ENCODE data around the gene MOB3A.

MOB3A gene

GRCh38 chr19:2117215-2117960, 21.3 kb upstream of the MOB3A start:
- no peak overlapping the region for H3K27ac Mint-ChIP-seq
- H3K9me3 Mint-ChIP-seq: no peaks in the 10 kb centered on the region
- no peak overlapping the region for H3K4me3 Mint-ChIP-seq
- H3K36me3 Mint-ChIP-seq (ENCODE audit: low read depth): peaks cover 33% of the 10 kb centered on the region
- no peaks in the 10 kb centered on the region for H3K27me3 Mint-ChIP-seq (ENCODE audit: low read depth)
- H3K4me1 Mint-ChIP-seq (ENCODE audit: low read depth): no peaks in the 10 kb centered on the region

DNA sequence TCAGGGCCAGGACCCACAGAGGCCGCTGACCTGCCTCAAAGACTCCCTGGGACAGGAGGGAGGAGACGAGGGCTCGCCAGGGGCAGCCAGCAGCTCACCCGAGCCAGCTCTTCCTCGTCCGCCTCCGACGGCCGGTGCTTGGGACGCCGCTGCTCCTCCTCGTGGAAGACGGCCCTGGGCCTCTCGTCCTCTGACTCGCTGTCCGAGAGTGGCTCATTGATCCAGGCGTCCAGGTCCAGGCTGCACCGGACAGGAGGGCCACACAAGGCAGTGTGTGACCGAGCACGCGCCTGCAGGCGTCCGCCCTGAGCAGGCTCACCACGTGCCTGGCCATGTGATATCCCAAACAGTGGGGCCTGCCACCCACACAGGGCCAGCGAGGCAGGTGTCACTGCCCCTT, 20.4 kb upstream of the MOB3A start:
- no peak overlapping the region for H3K4me3 Mint-ChIP-seq
- H3K9me3 Mint-ChIP-seq: no peaks in the 10 kb centered on the region
- no peaks in the 10 kb centered on the region for H3K27me3 Mint-ChIP-seq (ENCODE audit: low read depth)
- H3K27ac Mint-ChIP-seq: no peak overlapping the region
- H3K36me3 Mint-ChIP-seq (ENCODE audit: low read depth): peaks cover 31% of the 10 kb centered on the region
- H3K4me1 Mint-ChIP-seq (ENCODE audit: low read depth): no peaks in the 10 kb centered on the region

DNA sequence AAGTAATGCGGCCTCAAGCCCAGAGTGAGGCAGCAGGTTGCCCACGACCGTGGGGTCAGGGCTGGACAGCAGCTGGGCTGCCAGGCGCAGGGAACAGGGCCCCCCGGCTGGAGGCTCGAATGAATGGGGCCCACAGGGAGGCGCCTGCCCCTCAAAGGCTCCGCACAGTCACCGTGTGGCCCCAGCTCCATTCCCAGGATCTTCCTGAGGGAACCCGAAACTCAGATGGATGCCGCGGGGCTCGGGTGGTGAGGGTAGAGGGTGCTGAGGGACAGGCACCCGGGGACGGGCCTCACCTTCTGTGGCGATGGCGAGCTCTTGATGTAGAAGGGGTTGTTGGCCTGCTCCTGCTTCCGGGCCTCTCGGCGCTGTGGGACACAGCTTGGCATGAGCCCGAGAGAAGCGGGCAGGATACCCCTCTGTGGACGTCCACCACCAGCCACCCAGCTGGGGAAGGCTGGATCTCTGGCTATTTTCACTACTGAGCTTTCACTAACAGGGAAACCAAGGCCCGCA, 19.8 kb upstream of the MOB3A start:
- no peak overlapping the region for H3K27ac Mint-ChIP-seq
- no peak overlapping the region for H3K4me3 Mint-ChIP-seq
- H3K9me3 Mint-ChIP-seq: no peaks in the 10 kb centered on the region
- no peaks in the 10 kb centered on the region for H3K27me3 Mint-ChIP-seq (ENCODE audit: low read depth)
- peaks cover 28% of the 10 kb centered on the region for H3K36me3 Mint-ChIP-seq (ENCODE audit: low read depth)
- H3K4me1 Mint-ChIP-seq (ENCODE audit: low read depth): no peaks in the 10 kb centered on the region

DNA sequence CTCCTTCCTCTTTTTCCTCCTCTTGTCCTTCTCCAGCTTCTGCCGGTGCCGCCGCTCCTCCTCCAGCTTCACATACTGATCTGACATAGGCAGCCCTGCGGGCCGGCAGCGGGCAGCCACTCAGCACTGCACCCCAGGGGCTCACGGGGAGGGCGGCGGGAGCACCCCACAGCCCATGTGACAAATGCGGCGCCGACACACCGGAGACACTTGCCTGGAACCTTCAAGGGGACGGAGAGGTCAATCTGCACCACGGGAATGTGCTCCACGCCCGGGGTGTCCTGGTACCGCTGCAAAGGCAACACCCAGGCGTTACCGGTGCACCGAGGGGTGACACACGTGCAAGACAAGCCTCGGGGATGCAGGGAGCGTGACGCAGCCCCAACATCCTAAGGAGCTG, 19.2 kb upstream of the MOB3A start:
- Mint-ChIP-seq H3K9me3 (no peaks in the 10 kb centered on the region), H3K27ac (no peak overlapping the region), H3K36me3 (ENCODE audit: low read depth) (peaks cover 24% of the 10 kb centered on the region), H3K4me3 (no peak overlapping the region), H3K4me1 (ENCODE audit: low read depth) (no peaks in the 10 kb centered on the region), H3K27me3 (ENCODE audit: low read depth) (no peaks in the 10 kb centered on the region)

DNA sequence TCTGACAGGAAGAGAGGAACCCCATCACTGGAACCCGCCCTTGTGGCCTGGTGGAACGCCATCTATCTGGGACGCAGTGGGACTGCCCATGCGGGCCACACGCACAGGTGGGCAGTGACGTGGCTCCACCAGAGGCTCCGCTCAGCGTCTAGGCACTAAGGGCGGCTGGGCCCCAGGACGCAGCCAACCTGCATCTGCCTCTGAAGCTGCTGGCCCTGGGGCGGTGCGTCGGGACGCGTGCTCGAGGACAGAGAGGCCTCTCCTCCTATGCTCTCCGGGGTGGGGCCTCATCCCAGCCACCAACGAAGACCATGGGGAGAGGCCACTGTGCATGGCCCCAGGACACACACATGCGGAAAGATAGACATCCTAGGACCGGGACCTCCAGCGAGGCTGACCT, 18.7 kb upstream of the MOB3A start:
- Mint-ChIP-seq H3K4me3 (no peak overlapping the region), H3K9me3 (no peaks in the 10 kb centered on the region), H3K27me3 (ENCODE audit: low read depth) (no peaks in the 10 kb centered on the region), H3K36me3 (ENCODE audit: low read depth) (peaks cover 24% of the 10 kb centered on the region), H3K27ac (no peak overlapping the region), H3K4me1 (ENCODE audit: low read depth) (no peaks in the 10 kb centered on the region)

- H3K36me3 Mint-ChIP-seq (ENCODE audit: low read depth): peaks cover 24% of the 10 kb centered on the region
- H3K4me1 Mint-ChIP-seq (ENCODE audit: low read depth): no peaks in the 10 kb centered on the region
- no peaks in the 10 kb centered on the region for H3K9me3 Mint-ChIP-seq
- H3K27me3 Mint-ChIP-seq (ENCODE audit: low read depth): no peaks in the 10 kb centered on the region
- H3K4me3 Mint-ChIP-seq: no peak overlapping the region
- peak overlapping the region; percentile 41 for H3K27ac Mint-ChIP-seq
Observed at GRCh38 chr19:2114218-2114617, 18.1 kb upstream of the MOB3A start.

GRCh38 chr19:2113439-2114211, 17.5 kb upstream of the MOB3A start:
- Mint-ChIP-seq H3K9me3 (no peaks in the 10 kb centered on the region), H3K36me3 (ENCODE audit: low read depth) (peaks cover 24% of the 10 kb centered on the region), H3K4me3 (no peak overlapping the region), H3K4me1 (ENCODE audit: low read depth) (no peaks in the 10 kb centered on the region), H3K27ac (peak overlapping the region; percentile 41), H3K27me3 (ENCODE audit: low read depth) (no peaks in the 10 kb centered on the region)

- Mint-ChIP-seq H3K27ac (no peak overlapping the region), H3K9me3 (no peaks in the 10 kb centered on the region), H3K4me3 (no peak overlapping the region), H3K4me1 (ENCODE audit: low read depth) (no peaks in the 10 kb centered on the region), H3K36me3 (ENCODE audit: low read depth) (peaks cover 21% of the 10 kb centered on the region), H3K27me3 (ENCODE audit: low read depth) (no peaks in the 10 kb centered on the region)
Observed at GRCh38 chr19:2112516-2113320, 16.6 kb upstream of the MOB3A start.

GRCh38 chr19:2111886-2112285, 15.8 kb upstream of the MOB3A start:
- no peak overlapping the region for H3K4me3 Mint-ChIP-seq
- no peaks in the 10 kb centered on the region for H3K9me3 Mint-ChIP-seq
- H3K4me1 Mint-ChIP-seq (ENCODE audit: low read depth): no peaks in the 10 kb centered on the region
- H3K27ac Mint-ChIP-seq: no peak overlapping the region
- peaks cover 24% of the 10 kb centered on the region for H3K36me3 Mint-ChIP-seq (ENCODE audit: low read depth)
- H3K27me3 Mint-ChIP-seq (ENCODE audit: low read depth): no peaks in the 10 kb centered on the region

DNA sequence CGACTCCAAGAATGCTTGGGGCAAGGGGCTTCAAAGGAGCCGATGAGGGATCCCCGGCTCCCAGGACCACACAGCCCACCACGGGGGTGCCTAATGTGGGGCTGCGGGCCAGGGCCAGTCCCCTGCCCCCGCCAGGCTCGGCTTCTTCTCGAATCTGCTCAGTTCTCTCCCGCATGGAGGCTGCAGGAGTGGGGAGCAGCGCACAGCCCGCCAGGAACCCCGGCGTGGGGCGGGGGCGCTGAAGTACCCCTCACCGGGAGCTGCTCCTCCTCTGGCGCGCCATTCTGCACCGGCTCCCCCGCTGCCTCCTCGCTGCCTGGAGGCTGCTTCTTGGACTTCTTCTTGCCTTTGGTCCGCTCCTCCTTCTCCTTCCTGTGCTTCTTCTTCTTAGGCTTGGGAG, 15.3 kb upstream of the MOB3A start:
- Mint-ChIP-seq H3K27ac (no peak overlapping the region), H3K9me3 (peaks cover under 1% of the 10 kb centered on the region), H3K4me1 (ENCODE audit: low read depth) (no peaks in the 10 kb centered on the region), H3K4me3 (no peak overlapping the region), H3K36me3 (ENCODE audit: low read depth) (peaks cover 28% of the 10 kb centered on the region), H3K27me3 (ENCODE audit: low read depth) (no peaks in the 10 kb centered on the region)

DNA sequence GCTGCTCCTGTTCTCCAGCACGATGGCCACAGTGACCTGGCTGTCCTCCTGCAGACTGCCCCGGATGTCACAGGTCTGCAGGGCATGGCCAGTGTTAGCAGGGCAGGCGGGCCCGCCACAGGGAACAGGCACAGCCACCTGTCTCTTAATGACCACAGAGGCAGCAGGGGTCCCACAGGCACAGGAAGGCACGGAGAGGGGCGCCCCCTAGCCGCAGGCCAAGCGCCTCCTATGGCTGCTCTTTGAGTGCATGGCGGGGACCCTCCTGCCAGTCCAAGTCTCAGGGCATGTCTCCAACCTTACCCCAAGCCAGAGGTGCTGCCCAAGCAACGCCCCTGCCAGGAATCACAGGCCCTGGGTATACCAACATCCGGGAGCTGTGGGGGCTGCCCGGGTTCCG, 14.7 kb upstream of the MOB3A start:
- Mint-ChIP-seq H3K36me3 (ENCODE audit: low read depth) (peaks cover 34% of the 10 kb centered on the region), H3K27ac (no peak overlapping the region), H3K27me3 (ENCODE audit: low read depth) (no peaks in the 10 kb centered on the region), H3K4me3 (no peak overlapping the region), H3K4me1 (ENCODE audit: low read depth) (no peaks in the 10 kb centered on the region), H3K9me3 (peaks cover 6% of the 10 kb centered on the region)

- Mint-ChIP-seq H3K27ac (no peak overlapping the region), H3K27me3 (ENCODE audit: low read depth) (no peaks in the 10 kb centered on the region), H3K9me3 (peaks cover 16% of the 10 kb centered on the region), H3K4me3 (no peak overlapping the region), H3K36me3 (ENCODE audit: low read depth) (peaks cover 44% of the 10 kb centered on the region), H3K4me1 (ENCODE audit: low read depth) (no peaks in the 10 kb centered on the region)
Observed at GRCh38 chr19:2109046-2109864, 13.1 kb upstream of the MOB3A start.

DNA sequence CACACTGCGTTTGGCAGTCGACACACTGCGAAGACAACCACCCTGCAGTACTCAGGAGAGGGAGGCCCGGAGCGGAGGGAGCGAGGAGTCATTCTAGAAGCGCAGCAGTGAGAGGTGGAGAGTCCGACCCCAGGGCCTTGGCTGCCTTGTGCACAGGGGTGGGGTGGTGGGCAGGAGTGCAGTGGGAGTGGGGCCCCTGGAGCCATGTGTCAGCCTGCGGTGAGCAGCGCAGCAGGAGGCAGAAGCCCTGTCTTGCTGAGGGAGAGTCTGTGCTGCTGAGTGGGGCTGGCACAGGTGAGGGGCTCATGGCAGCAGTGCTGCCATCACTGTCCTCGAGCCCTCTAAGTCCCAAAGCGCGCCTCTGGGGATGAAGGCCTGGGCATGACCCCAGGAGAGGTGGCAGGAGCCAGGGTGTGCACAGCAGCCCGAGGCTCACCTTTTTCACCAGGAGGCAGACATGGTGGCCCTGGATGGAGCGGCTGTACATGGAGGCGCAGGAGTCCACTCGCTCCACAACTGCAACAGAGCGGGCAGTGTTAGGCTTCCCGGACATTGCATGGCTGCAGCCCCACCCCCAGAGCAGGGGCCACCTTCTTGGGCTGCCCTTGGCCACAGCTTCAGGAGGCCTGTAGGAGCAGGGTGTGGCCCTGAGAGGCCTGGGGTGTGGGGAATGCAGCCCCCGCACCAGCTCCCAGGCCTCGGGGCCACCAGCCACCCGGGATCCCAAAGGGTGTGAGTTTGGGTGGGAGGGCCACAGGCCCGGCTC, 12.3 kb upstream of the MOB3A start:
- H3K36me3 Mint-ChIP-seq (ENCODE audit: low read depth): peaks cover 47% of the 10 kb centered on the region
- peaks cover 22% of the 10 kb centered on the region for H3K9me3 Mint-ChIP-seq
- H3K27ac Mint-ChIP-seq: no peak overlapping the region
- H3K4me3 Mint-ChIP-seq: no peak overlapping the region
- no peaks in the 10 kb centered on the region for H3K4me1 Mint-ChIP-seq (ENCODE audit: low read depth)
- H3K27me3 Mint-ChIP-seq (ENCODE audit: low read depth): no peaks in the 10 kb centered on the region

All from T-helper 1 cell treated with Interleukin-12 subunit alpha and Interleukin-12 subunit beta and Interleukin-4 antibody, amounts not matched to agents 30 μg/mL and 1 μg/mL, for 36 hours (primary cell).